ENCODE results near the gene SLC27A4. TPM values are rescaled to one million over a fixed set of nuclear protein-coding genes. Genes with fewer than 3 reads are reported as not detected.

Gene SLC27A4
- total and polyA plus RNA-seq, 7 donors: 10.4 to 61.5 (median 24.7) TPM

DNA sequence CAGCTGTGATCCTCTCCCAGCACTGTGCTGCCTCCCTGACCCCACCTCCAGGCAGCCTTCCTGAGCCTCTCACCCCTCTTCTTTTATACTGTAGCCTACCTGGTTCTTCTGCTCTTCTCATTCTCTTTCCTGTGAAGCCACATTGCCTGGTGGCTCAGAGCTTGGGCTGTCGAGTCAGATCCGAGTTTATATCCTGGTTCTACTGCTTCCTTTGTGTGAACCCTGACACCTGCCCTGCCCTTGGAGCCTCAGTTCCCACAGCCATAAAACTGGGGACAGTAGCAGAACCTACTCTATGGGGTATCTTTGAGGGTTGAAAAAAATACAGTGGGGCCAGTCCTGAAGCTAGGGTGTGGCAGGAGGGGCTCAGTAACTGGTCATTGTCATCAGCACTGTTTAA lies 8.8 kb downstream of the SLC27A4 start:
- TF ChIP-seq CTCF (IDR thresholded peaks at IDR 0.05): no peak
- no peaks in the 10 kb centered on the region for H3K4me1 ChIP-seq
- peaks cover 6 to 92% of the 10 kb centered on the region in 2 donors for H3K36me3 ChIP-seq (ENCODE audit: insufficient read depth in 1 of 2, low read depth in 1 of 2)
- H3K27ac ChIP-seq: no peak overlapping the region
- 76 to 85% (median 82%) methylated on average over 2 of the region's 2 CpGs for WGBS, 3 donors
- no peaks in the 10 kb centered on the region for H3K9me3 ChIP-seq
- H3K4me3 ChIP-seq: no peak overlapping the region
- no peak for DNase-seq
- no peak for ATAC-seq
- H3K27me3 ChIP-seq (ENCODE audit: insufficient read depth in 3 of 3, low read length in 2 of 3): no peaks in the 10 kb centered on the region
- intact Hi-C loops (cut with DNase I): no loop called here

DNA sequence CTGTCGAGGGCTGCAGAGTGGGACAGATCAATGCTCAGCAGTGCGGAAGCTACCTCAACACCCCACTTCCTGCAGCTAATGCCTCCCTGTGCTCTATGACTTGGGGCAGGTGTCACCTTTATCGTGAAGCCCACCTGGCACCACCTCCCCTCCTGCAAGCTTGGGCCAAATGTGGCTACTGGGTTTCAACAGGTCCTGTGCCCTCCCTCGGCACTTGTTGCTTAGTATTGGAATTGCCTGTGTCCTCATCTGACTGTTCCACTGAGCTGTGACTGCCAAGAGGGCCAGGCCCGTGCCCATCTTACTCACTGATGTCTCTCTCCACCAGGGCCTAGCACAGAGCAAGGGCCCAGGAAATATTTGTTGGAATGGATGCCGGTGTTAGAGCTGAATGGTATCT lies 9.4 kb downstream of the SLC27A4 start:
- no peaks in the 10 kb centered on the region for H3K9me3 ChIP-seq
- TF ChIP-seq CTCF (IDR thresholded peaks at IDR 0.05): no peak
- ATAC-seq: no peak
- H3K27me3 ChIP-seq (ENCODE audit: insufficient read depth in 3 of 3, low read length in 2 of 3): no peaks in the 10 kb centered on the region
- H3K36me3 ChIP-seq (ENCODE audit: insufficient read depth in 1 of 2, low read depth in 1 of 2): peaks cover 6 to 92% of the 10 kb centered on the region in 2 donors
- H3K4me1 ChIP-seq: no peaks in the 10 kb centered on the region
- no peak for DNase-seq
- 86 to 93% (median 89%) methylated on average over 6 of the region's 6 CpGs for WGBS, 3 donors
- H3K27ac ChIP-seq: no peak overlapping the region
- no peak overlapping the region for H3K4me3 ChIP-seq
- intact Hi-C loops (cut with DNase I): no loop called here

GRCh38 chr9:128355451-128355850 lies 15.1 kb downstream of the SLC27A4 start:
- Histone ChIP-seq H3K36me3 (ENCODE audit: insufficient read depth in 1 of 2, low read depth in 1 of 2) (peaks cover 7 to 85% of the 10 kb centered on the region in 2 donors), H3K27me3 (ENCODE audit: insufficient read depth in 3 of 3, low read length in 2 of 3) (no peaks in the 10 kb centered on the region), H3K27ac (no peak overlapping the region), H3K4me3 (no peak overlapping the region), H3K9me3 (no peaks in the 10 kb centered on the region), H3K4me1 (no peaks in the 10 kb centered on the region)
- intact Hi-C loops (cut with DNase I): no loop called here
- ATAC-seq: no peak
- no peak for TF ChIP-seq CTCF (IDR thresholded peaks at IDR 0.05)
- no peak for DNase-seq
- WGBS, 3 donors: 94 to 96% (median 94%) methylated on average over 19 of the region's 19 CpGs

DNA sequence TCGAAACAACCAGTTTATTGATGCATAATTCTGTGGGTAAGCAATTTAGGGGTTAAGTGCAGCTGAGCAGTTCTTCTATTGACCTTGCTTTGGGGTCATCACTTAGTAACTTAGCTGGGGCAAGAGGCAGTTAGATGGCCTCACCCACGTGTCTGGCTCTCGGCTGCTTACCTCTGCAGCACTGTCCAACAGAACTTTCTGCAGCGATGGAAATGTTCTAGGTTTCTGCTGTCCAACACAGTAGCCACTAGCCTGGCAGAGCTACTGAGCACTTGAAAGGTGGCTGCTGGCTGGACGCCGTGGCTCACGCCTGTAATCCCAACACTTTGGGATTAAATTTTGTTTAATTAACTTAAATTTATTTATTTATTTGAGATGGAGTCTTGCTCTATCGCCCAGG lies 17.8 kb downstream of the SLC27A4 start:
- ATAC-seq (no peak), DNase-seq (no peak)
- no peaks in the 10 kb centered on the region for H3K9me3 ChIP-seq
- intact Hi-C loops (cut with DNase I): no loop called here
- H3K27ac ChIP-seq: no peak overlapping the region
- H3K4me3 ChIP-seq: no peak overlapping the region
- H3K27me3 ChIP-seq (ENCODE audit: insufficient read depth in 3 of 3, low read length in 2 of 3): no peaks in the 10 kb centered on the region
- no peak for TF ChIP-seq CTCF (IDR thresholded peaks at IDR 0.05)
- peaks cover 14% of the 10 kb centered on the region for H3K4me1 ChIP-seq
- peaks cover 6 to 63% of the 10 kb centered on the region in 2 donors for H3K36me3 ChIP-seq (ENCODE audit: insufficient read depth in 1 of 2, low read depth in 1 of 2)
- WGBS, 3 donors: 60 to 64% (median 63%) methylated on average over 8 of the region's 8 CpGs

DNA sequence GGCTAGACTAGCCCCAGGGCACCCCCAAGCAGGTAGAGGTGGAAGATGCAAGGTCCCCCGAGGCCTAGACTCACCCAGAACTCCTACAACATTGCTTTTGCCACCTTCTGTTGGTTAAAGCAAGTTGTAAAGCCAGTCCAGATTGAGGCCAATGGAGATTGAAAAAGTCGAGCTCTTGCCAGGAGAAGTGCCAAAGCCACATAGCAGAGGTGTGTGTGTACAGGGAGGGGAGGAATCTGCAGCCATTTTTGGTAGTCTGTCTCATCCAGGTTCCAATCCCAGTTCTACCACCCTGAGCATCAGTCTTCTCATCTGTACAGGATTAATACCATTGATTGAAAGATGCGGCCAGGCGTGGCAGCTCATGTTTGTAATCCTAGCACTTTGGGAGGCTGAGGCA lies 18.5 kb downstream of the SLC27A4 start:
- WGBS, 3 donors: 76 to 79% (median 78%) methylated on average over 4 of the region's 4 CpGs
- peaks cover 14% of the 10 kb centered on the region for H3K4me1 ChIP-seq
- H3K9me3 ChIP-seq: no peaks in the 10 kb centered on the region
- DNase-seq (no peak), ATAC-seq (no peak)
- no peak overlapping the region for H3K27ac ChIP-seq
- peaks cover 6 to 58% of the 10 kb centered on the region in 2 donors for H3K36me3 ChIP-seq (ENCODE audit: insufficient read depth in 1 of 2, low read depth in 1 of 2)
- no peaks in the 10 kb centered on the region for H3K27me3 ChIP-seq (ENCODE audit: insufficient read depth in 3 of 3, low read length in 2 of 3)
- intact Hi-C loops (cut with DNase I): no loop called here
- H3K4me3 ChIP-seq: no peak overlapping the region
- TF ChIP-seq CTCF (IDR thresholded peaks at IDR 0.05): no peak
